Sigmoid colon (tissue), 7 donors: Measurements from ENCODE around the gene SYS1. TPM values are rescaled to one million over a fixed set of nuclear protein-coding genes. Genes with fewer than 3 reads are reported as not detected.
A peak's percentile ranks its signal among the peaks of the same experiment; 100 is the strongest.

Experiments
- DNase-seq: peaks from one replicate; pipeline ENCODE4 v3.0.0-alpha.2; 2019
- H3K27ac ChIP-seq, 4 donors: fragments of 200-600 bp; sonication (generic); one replicate each; pipeline ENCODE4 v1.5.1; 2016 to 2019; ENCODE audit warnings: mild to moderate bottlenecking in 1 of 4
- H3K27me3 ChIP-seq, 3 donors: fragments of 200-600 bp; sonication (generic); one replicate each; pipeline ENCODE4 v1.5.1; 2019; ENCODE audit warnings: mild to moderate bottlenecking in 1 of 3
- H3K36me3 ChIP-seq, 4 donors: fragments of 200-600 bp; sonication (generic); one replicate each; pipeline ENCODE4 v1.5.1; 2016 to 2019
- H3K4me1 ChIP-seq, 4 donors: fragments of 200-600 bp; sonication (generic); one replicate each; pipeline ENCODE4 v1.5.1; 2017 to 2019
- H3K4me3 ChIP-seq, 4 donors: fragments of 200-600 bp; sonication (generic); one replicate each; pipeline ENCODE4 v1.5.1; 2017 to 2019; ENCODE audit warnings: mild to moderate bottlenecking in 2 of 4, moderate library complexity in 1 of 4
- H3K9me3 ChIP-seq, 4 donors: fragments of 200-600 bp in 3 of 4; sonication (generic) in 3 of 4; one replicate each; pipeline versions ENCODE4 v1.5.1 to v1.6.1; 2013 to 2019
- EP300 ChIP-seq, 4 donors: sonication (generic); formaldehyde crosslinking; IDR thresholded peaks; one replicate each; pipeline ENCODE4 v1.6.1; 2017; ENCODE audit warnings: antibody characterized with exemption in 4 of 4
- POLR2A ChIP-seq, 2 donors: fragments of 450-650 bp; IDR thresholded peaks; one replicate each; pipeline ENCODE4 v1.6.1; 2016; ENCODE audit warnings: antibody characterized with exemption in 2 of 2, mild to moderate bottlenecking in 2 of 2, moderate library complexity in 2 of 2
- POLR2AphosphoS5 ChIP-seq, 4 donors: sonication (generic); formaldehyde crosslinking; IDR thresholded peaks; one replicate each; pipeline ENCODE4 v1.6.1; 2017; ENCODE audit warnings: antibody characterized with exemption in 4 of 4
- WGBS, 2 donors: extraction: QIAGEN DNeasy Blood & Tissue Kit; methylation state at CpG; one replicate each; pipeline ENCODE4 v1.1.7; 2013; 5-methylcytosine and 5-hydroxymethylcytosine counted together
- intact Hi-C: fragments of 100-400 bp; cut with DNase I; formaldehyde crosslinking; loops from one replicate; pipeline ENCODE4 v1.15.1; 2023
- polyA plus RNA-seq, 3 donors: library from polyadenylated mRNA; stranded (reverse); fragments of 200-250 nt; gene quantifications; one replicate each; pipeline ENCODE4 v1.2.3, GENCODE V29; 2013
- total RNA-seq, 4 donors: library from RNA; depleted of rRNA; stranded (reverse); fragments of >200 nt; gene quantifications; one replicate each; pipeline ENCODE4 v1.1.0, GENCODE V29; 2016
- TF ChIP-seq, protein P1 (sequence below), 4 experiments: fragments of 450-650 bp in 3 of 4; fragments of 200-600 bp in 1 of 4; IDR thresholded peaks; one replicate each; pipeline ENCODE4 v1.5.1; 2016 to 2019; ENCODE audit warnings: antibody characterized with exemption in 4 of 4, mild to moderate bottlenecking in 3 of 4, moderate library complexity in 2 of 4
- donor health status: healthy with polysubstance abuse.
- donor health status: Bipolar disorder and iron deficiency.
- donor health status: healthy.

Gene SYS1
- total and polyA plus RNA-seq, 7 donors, result 14.4 to 58.7 (median 44.2) TPM

DNA sequence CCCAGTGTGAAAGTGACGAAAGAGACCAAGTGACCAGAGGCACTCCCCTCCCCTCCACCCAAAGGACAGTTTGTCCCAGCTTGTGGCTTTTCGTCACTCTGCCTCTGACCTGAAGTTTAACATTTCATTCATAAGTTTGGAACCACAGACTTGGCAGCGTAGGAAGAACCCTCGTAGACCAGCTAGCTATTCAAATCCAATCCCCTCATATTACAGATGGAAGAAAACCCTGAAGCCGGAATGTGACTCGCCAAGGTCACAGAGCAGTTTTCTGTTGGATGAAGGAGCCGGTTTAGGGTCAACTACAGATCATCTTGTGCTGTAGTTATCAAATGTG, 3.9 kb upstream of the SYS1 start:
- Histone ChIP-seq H3K9me3 (no peaks in the 10 kb centered on the region), H3K4me1 (peaks cover 0 to 77% (median 66%) of the 10 kb centered on the region in 4 donors), H3K27me3 (no peaks in the 10 kb centered on the region), H3K27ac (peak overlapping the region; percentile 80 to 96 (median 90)), H3K36me3 (no peaks in the 10 kb centered on the region), H3K4me3 (no peak overlapping the region)
- DNase-seq, result peak; percentile 81
- 83 to 89% methylated on average over 7 of the region's 7 CpGs for WGBS, 2 donors
- peak in 3 of 4 donors; percentile 7 to 52 (median 12) for TF ChIP-seq POLR2AphosphoS5 (IDR thresholded peaks at IDR 0.05)
- TF ChIP-seq POLR2A (IDR thresholded peaks at IDR 0.05), result no peak
- TF ChIP-seq, protein P1, sequence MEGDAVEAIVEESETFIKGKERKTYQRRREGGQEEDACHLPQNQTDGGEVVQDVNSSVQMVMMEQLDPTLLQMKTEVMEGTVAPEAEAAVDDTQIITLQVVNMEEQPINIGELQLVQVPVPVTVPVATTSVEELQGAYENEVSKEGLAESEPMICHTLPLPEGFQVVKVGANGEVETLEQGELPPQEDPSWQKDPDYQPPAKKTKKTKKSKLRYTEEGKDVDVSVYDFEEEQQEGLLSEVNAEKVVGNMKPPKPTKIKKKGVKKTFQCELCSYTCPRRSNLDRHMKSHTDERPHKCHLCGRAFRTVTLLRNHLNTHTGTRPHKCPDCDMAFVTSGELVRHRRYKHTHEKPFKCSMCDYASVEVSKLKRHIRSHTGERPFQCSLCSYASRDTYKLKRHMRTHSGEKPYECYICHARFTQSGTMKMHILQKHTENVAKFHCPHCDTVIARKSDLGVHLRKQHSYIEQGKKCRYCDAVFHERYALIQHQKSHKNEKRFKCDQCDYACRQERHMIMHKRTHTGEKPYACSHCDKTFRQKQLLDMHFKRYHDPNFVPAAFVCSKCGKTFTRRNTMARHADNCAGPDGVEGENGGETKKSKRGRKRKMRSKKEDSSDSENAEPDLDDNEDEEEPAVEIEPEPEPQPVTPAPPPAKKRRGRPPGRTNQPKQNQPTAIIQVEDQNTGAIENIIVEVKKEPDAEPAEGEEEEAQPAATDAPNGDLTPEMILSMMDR (IDR thresholded peaks at IDR 0.05), result no peak
- peak in 3 of 4 donors; percentile 71 to 82 (median 74) for TF ChIP-seq EP300 (IDR thresholded peaks at IDR 0.05)
- intact Hi-C loops, result loop anchor here (2.0 kb wide), 1 partner anchor 14 kb away; no protein-coding TSS in a partner anchor

DNA sequence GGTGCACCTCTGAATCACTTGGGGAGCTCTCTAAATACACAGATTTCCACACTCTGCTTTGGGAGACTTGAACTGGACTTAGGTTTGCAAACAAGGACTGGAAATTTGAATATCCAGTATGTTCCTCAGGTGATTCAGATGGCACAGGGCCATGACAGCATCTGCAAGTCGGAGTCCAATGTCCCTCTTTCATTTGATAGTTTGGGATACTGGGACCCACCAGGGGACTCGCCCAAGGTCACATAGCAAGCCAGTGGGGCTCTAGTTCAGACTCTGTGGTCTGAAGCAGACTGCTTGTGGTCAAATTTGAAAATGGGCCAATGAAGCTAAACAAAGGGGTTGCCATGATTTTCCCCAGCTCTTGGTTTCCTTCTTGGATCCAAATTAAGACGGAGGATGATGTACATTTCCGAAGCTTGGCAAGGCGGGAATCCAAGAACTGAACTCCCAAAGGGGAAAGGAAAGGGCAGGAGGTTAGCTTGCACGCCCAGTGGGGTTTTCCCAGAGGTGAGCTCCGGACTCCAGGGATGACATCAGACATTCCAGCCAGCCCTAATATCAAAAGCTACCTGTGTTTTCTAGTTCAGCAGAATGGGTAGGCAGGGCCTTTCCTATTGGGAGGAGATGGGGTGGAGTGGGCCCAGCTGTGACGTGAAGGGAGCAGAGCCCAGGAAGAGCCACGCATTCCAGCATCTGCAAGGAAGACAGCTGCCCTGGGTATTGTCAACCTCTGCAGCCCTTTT, 3.4 kb upstream of the SYS1 start:
- H3K4me1 ChIP-seq, result peaks cover 0 to 75% (median 67%) of the 10 kb centered on the region in 4 donors
- 55 to 69% methylated on average over 9 of the region's 9 CpGs for WGBS, 2 donors
- H3K27me3 ChIP-seq, result no peaks in the 10 kb centered on the region
- intact Hi-C loops, result loop anchor here (2.0 to 10.0 kb wide), 3 partner anchors 15 to 575 kb away; partner anchors contain the start of gene PCIF1
- DNase-seq, result peak; percentile 89
- no peaks in the 10 kb centered on the region for H3K9me3 ChIP-seq
- H3K27ac ChIP-seq, result peak overlapping the region; percentile 80 to 96 (median 90)
- H3K4me3 ChIP-seq, result no peak overlapping the region
- TF ChIP-seq POLR2A (IDR thresholded peaks at IDR 0.05), result no peak
- peak in 3 of 4 donors; percentile 73 to 81 (median 80) for TF ChIP-seq POLR2AphosphoS5 (IDR thresholded peaks at IDR 0.05)
- TF ChIP-seq, protein P1 (IDR thresholded peaks at IDR 0.05), result no peak
- TF ChIP-seq EP300 (IDR thresholded peaks at IDR 0.05), result peak in 3 of 4 donors; percentile 36 to 64 (median 49)
- H3K36me3 ChIP-seq, result no peaks in the 10 kb centered on the region

DNA sequence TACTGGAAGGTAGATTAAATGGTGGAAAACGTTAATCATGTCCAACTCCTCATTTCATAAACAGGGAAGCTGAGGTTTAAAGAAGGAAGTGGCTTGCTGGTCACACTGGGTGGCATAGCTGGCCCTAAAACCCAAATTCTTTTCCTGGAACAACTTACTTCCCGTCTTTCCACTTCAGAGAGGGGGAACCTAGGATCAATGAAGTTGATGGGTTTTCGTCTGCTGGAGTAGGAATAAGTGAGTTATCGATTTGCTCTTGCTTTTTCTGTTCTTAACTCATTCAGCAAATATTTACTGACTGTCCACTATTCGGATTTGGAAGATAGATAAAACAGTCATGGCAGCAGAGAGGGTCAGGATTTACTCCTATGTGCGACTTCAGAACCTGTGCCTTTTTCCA, 1.2 kb upstream of the SYS1 start:
- DNase-seq, result peak; percentile 45
- 67 to 68% methylated on average over 6 of the region's 6 CpGs for WGBS, 2 donors
- intact Hi-C loops, result loop anchor here (2.0 to 10.0 kb wide), 4 partner anchors 39 to 573 kb away; partner anchors contain the start of gene PCIF1

DNA sequence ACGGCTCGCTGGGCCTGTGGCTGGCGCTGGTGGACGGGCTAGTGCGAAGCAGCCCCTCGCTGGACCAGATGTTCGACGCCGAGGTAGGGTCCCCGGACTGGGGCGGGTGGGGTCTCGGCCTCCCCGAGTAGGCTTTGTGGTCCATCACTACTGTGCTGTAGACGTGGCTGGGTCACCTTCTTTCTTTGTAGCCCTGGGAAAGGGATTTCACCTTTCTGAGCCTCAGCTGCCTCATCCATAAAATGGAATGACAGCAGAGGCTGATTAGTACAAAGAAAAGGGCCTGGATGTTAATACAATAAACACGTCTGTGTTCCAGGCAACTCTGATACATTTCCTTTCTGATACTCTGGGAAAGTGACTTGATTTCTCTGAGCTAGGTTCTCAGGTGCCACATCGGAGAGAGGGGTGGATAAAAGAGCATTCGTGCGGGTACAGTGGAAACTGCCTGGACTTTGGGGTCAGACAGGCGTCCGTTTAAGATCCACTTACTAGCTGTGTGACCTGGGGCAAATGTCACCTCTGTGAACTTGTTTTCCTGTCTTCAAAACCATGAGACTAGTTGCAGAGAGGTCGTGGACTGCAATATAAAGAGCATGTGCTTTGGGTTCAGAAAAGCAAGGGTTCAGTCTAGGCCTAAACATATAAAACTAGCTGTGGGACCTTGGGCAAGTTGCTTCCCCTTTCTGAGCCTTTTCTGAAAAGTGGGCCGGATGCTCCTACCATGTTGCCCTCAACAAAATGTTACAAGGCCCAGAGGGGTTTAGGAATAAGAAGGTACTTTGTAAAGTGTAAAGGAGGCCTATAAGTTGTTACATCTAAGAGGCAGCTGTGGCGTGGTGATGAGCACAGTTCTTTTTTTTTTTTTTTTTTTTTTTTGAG, 896 bp downstream of the SYS1 start:
- H3K27me3 ChIP-seq, result no peaks in the 10 kb centered on the region
- H3K36me3 ChIP-seq, result peaks cover 13 to 37% (median 22%) of the 10 kb centered on the region in 4 donors
- peak overlapping the region; percentile 54 to 72 (median 67) for H3K4me3 ChIP-seq
- WGBS, 2 donors, result 18 to 22% methylated on average over 23 of the region's 23 CpGs
- H3K9me3 ChIP-seq, result no peaks in the 10 kb centered on the region
- TF ChIP-seq, protein P1 (IDR thresholded peaks at IDR 0.05), result no peak
- TF ChIP-seq POLR2A (IDR thresholded peaks at IDR 0.05), result no peak
- TF ChIP-seq POLR2AphosphoS5 (IDR thresholded peaks at IDR 0.05), result no peak
- no peak for TF ChIP-seq EP300 (IDR thresholded peaks at IDR 0.05)
- intact Hi-C loops, result loop anchor here (2.0 to 10.0 kb wide), 4 partner anchors 42 to 571 kb away; partner anchors contain the start of gene PCIF1
- H3K27ac ChIP-seq, result peak overlapping the region; percentile 88 to 96 (median 94)
- no peak for DNase-seq
- peaks cover 0 to 49% (median 46%) of the 10 kb centered on the region in 4 donors for H3K4me1 ChIP-seq

More for the DNA sequence above, 1.2 kb upstream of the SYS1 start:
- H3K4me3 ChIP-seq, result peak overlapping the region in 1 of 4 donors; percentile 65
- peaks cover 0 to 68% (median 63%) of the 10 kb centered on the region in 4 donors for H3K4me1 ChIP-seq
- no peaks in the 10 kb centered on the region for H3K27me3 ChIP-seq
- no peaks in the 10 kb centered on the region for H3K9me3 ChIP-seq
- H3K36me3 ChIP-seq, result peaks cover 5 to 16% (median 14%) of the 10 kb centered on the region in 4 donors
- peak overlapping the region; percentile 88 to 96 (median 94) for H3K27ac ChIP-seq
- TF ChIP-seq, protein P1 (IDR thresholded peaks at IDR 0.05), result no peak
- TF ChIP-seq POLR2A (IDR thresholded peaks at IDR 0.05) (no peak), POLR2AphosphoS5 (IDR thresholded peaks at IDR 0.05) (no peak), EP300 (IDR thresholded peaks at IDR 0.05) (no peak)
